Keratinocyte (primary cell): ENCODE measurements around the gene ELK3. TPM values are rescaled to one million over a fixed set of nuclear protein-coding genes. Genes with fewer than 3 reads are reported as not detected.

Source experiments
- DNase-seq: peaks from one replicate; pipeline ENCODE4 v3.0.0-alpha.2; 2011; ENCODE audit warnings: low read depth, missing footprints, low spot score
- FAIRE-seq: peaks from 2 replicates; lab custom pipeline; 2011; peaks lifted over from hg19 to GRCh38; lab: Jason Lieb, UNC
- H2AFZ ChIP-seq: 2 replicates; pipeline ENCODE4 v1.6.0; 2012; ENCODE audit warnings: low read length, control low read depth, inconsistent platforms; ENCODE audit not compliant: control insufficient read depth
- H3K27ac ChIP-seq: 2 replicates; pipeline ENCODE4 v1.5.1; 2011; ENCODE audit warnings: low read length; ENCODE audit not compliant: control insufficient read depth, insufficient read depth
- H3K27me3 ChIP-seq: 3 replicates; pipeline ENCODE4 v1.6.0; 2011; ENCODE audit warnings: low read length; ENCODE audit not compliant: control insufficient read depth, insufficient read depth; ENCODE audit errors: extremely low read depth
- H3K36me3 ChIP-seq, 2 experiments: 2 replicates in 1 of 2; 3 replicates in 1 of 2; pipeline ENCODE4 v1.5.1; 2011; ENCODE audit warnings: low read length in 2 of 2, mild to moderate bottlenecking in 1 of 2; ENCODE audit not compliant: control insufficient read depth in 2 of 2, insufficient read depth in 2 of 2; ENCODE audit errors: extremely low read depth in 1 of 2
- H3K4me1 ChIP-seq: 3 replicates; pipeline ENCODE4 v1.5.1; 2011; ENCODE audit warnings: low read length; ENCODE audit not compliant: control insufficient read depth, insufficient read depth; ENCODE audit errors: extremely low read depth
- H3K4me2 ChIP-seq: 3 replicates; pipeline ENCODE4 v1.6.0; 2011; ENCODE audit warnings: low read depth, low read length; ENCODE audit not compliant: control insufficient read depth, insufficient read depth; ENCODE audit errors: extremely low read depth
- H3K4me3 ChIP-seq, 3 experiments: fragments of 200-600 bp in 1 of 3; sonication (generic) in 1 of 3; 2 replicates in 2 of 3; 3 replicates in 1 of 3; pipeline ENCODE4 v1.5.1; 2011 to 2016; ENCODE audit warnings: low read length in 3 of 3, mild to moderate bottlenecking in 3 of 3, control low read depth in 2 of 3, inconsistent platforms in 1 of 3, low read depth in 1 of 3, mixed read lengths in 1 of 3, mixed run types in 1 of 3, moderate library complexity in 1 of 3; ENCODE audit not compliant: control insufficient read depth in 2 of 3, insufficient read depth in 2 of 3; ENCODE audit errors: extremely low read depth in 1 of 3
- H3K79me2 ChIP-seq: 2 replicates; pipeline ENCODE4 v1.6.0; 2012; ENCODE audit warnings: low read length; ENCODE audit not compliant: control insufficient read depth, insufficient read depth
- H3K9ac ChIP-seq: 3 replicates; pipeline ENCODE4 v1.6.0; 2011; ENCODE audit warnings: low read length; ENCODE audit not compliant: control insufficient read depth, insufficient read depth; ENCODE audit errors: extremely low read depth
- H3K9me1 ChIP-seq: 3 replicates; pipeline ENCODE4 v1.6.0; 2011; ENCODE audit warnings: low read length; ENCODE audit not compliant: control insufficient read depth, insufficient read depth; ENCODE audit errors: extremely low read depth
- H3K9me3 ChIP-seq: 2 replicates; pipeline ENCODE4 v1.5.1; 2012; ENCODE audit warnings: low read depth, low read length; ENCODE audit not compliant: control insufficient read depth
- H4K20me1 ChIP-seq: 3 replicates; pipeline ENCODE4 v1.6.0; 2011; ENCODE audit warnings: low read length; ENCODE audit not compliant: control insufficient read depth, insufficient read depth; ENCODE audit errors: extremely low read depth
- EZH2 ChIP-seq: IDR thresholded peaks from one replicate; pipeline ENCODE4 v1.6.1; 2012; ENCODE audit warnings: inconsistent platforms, mild to moderate bottlenecking, low read length, moderate library complexity
- dilution Hi-C: fragments of 300-500 bp; cut with MboI; formaldehyde crosslinking; loops from one replicate; pipeline ENCODE4 v1.7.0; 2020; ENCODE audit warnings: low sequenced_read_pairs; ENCODE audit not compliant: extremely low pct_ligation_motif_present
- polyA plus RNA-seq, 5 experiments: library from polyadenylated mRNA; depleted of rRNA in 3 of 5; stranded (reverse) in 3 of 5; stranded (forward) in 1 of 5; unstranded in 1 of 5; fragments of >200 nt; gene quantifications; 1 replicate in 1 of 5; 2 replicates in 3 of 5; 3 replicates in 1 of 5; pipeline versions ENCODE4 v1.2.1 to v1.2.3, GENCODE V29; 2011 to 2012; ENCODE audit warnings: missing spikeins in 2 of 5, low read depth in 1 of 5, low replicate concordance in 1 of 5
- TF ChIP-seq, protein P1 (sequence below), 3 experiments: IDR thresholded peaks in 1 of 3; conservative IDR thresholded peaks in 1 of 3; optimal IDR thresholded peaks in 1 of 3; 2 replicates in 2 of 3; 3 replicates in 1 of 3; pipeline versions ENCODE3 to v1.5.1; 2011; ENCODE audit warnings: low read length in 3 of 3, mild to moderate bottlenecking in 3 of 3, moderate library complexity in 2 of 3, control low read depth in 1 of 3, inconsistent platforms in 1 of 3; ENCODE audit not compliant: insufficient read depth in 2 of 3; ENCODE audit errors: extremely low read depth in 1 of 3

Gene ELK3
- polyA plus RNA-seq, 1 donor (not counting 4 experiments of a cell fraction or from before 2014, with no cell fraction given): 28.2 TPM

DNA sequence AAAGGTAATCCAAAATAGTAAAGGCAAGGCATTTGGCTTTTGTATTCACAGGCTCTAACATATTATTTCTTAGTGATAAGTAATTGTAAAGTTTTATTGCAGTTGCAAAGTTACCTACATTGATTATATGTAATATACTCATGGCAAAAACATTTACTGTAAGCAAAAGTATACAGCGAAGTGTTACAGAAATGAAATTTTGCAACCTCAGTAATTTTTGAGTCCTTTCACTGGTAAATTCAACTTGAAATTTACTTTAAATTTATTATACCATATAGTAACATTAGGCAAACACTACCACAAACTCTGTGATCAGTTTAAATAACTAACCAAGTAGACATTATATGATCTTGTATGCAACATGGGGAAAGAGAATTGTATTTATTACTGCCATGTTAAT lies 117.0 kb downstream of the ELK3 start:
- H3K9me1 ChIP-seq: no peaks in the 10 kb centered on the region
- H4K20me1 ChIP-seq: no peaks in the 10 kb centered on the region
- dilution Hi-C loops: no loop called here
- peaks cover 15% of the 10 kb centered on the region for H3K4me1 ChIP-seq
- peaks cover 60% of the 10 kb centered on the region for H3K79me2 ChIP-seq
- no peak for DNase-seq
- H3K9me3 ChIP-seq: no peaks in the 10 kb centered on the region
- H3K36me3 ChIP-seq: peaks cover 0 to 14% of the 10 kb centered on the region in 2 experiments
- no peak overlapping the region for H3K9ac ChIP-seq
- no peak overlapping the region for H3K4me2 ChIP-seq
- no peak overlapping the region for H3K4me3 ChIP-seq
- H2AFZ ChIP-seq: no peak overlapping the region
- no peak overlapping the region for H3K27ac ChIP-seq
- TF ChIP-seq EZH2: no peak
- TF ChIP-seq, protein P1, sequence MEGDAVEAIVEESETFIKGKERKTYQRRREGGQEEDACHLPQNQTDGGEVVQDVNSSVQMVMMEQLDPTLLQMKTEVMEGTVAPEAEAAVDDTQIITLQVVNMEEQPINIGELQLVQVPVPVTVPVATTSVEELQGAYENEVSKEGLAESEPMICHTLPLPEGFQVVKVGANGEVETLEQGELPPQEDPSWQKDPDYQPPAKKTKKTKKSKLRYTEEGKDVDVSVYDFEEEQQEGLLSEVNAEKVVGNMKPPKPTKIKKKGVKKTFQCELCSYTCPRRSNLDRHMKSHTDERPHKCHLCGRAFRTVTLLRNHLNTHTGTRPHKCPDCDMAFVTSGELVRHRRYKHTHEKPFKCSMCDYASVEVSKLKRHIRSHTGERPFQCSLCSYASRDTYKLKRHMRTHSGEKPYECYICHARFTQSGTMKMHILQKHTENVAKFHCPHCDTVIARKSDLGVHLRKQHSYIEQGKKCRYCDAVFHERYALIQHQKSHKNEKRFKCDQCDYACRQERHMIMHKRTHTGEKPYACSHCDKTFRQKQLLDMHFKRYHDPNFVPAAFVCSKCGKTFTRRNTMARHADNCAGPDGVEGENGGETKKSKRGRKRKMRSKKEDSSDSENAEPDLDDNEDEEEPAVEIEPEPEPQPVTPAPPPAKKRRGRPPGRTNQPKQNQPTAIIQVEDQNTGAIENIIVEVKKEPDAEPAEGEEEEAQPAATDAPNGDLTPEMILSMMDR (optimal IDR thresholded peaks at IDR 0.05 in 1 of 3, IDR thresholded peaks at IDR 0.05 in 1 of 3, conservative IDR thresholded peaks at IDR 0.05 in 1 of 3; ENCODE audit: extremely low read depth in 1 of 3, insufficient read depth in 2 of 3, low read length in 3 of 3): no peak
- no peak for FAIRE-seq
- H3K27me3 ChIP-seq: no peaks in the 10 kb centered on the region

DNA sequence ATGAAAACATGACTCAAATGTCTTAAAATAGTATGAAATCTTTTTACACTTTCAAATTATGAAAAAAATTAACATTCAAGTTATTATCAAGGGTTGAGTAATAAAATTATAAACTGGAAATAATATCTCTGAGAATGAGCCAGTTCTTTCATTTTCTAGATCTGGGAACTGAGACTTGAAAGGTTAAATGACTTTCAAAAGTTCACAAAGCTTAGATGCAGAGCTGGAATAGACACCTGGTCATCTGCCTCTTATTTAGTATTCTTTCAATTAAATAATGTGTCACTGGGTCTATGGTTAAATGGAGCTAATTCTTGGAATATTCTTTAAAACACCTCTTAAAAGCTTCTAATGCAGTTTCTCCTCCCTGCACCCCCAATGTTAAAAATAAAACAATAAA lies 119.4 kb downstream of the ELK3 start:
- Histone ChIP-seq H3K27ac (no peak overlapping the region), H3K4me1 (peaks cover 15% of the 10 kb centered on the region), H3K36me3 (peaks cover 0 to 8% of the 10 kb centered on the region in 2 experiments), H3K27me3 (no peaks in the 10 kb centered on the region), H2AFZ (no peak overlapping the region), H3K9me3 (no peaks in the 10 kb centered on the region), H3K79me2 (peaks cover 52% of the 10 kb centered on the region), H3K9me1 (no peaks in the 10 kb centered on the region), H4K20me1 (no peaks in the 10 kb centered on the region), H3K4me2 (no peak overlapping the region), H3K4me3 (no peak overlapping the region), H3K9ac (no peak overlapping the region)
- FAIRE-seq (no peak), DNase-seq (no peak)
- TF ChIP-seq, protein P1 (optimal IDR thresholded peaks at IDR 0.05 in 1 of 3, IDR thresholded peaks at IDR 0.05 in 1 of 3, conservative IDR thresholded peaks at IDR 0.05 in 1 of 3; ENCODE audit: extremely low read depth in 1 of 3, insufficient read depth in 2 of 3, low read length in 3 of 3): no peak
- TF ChIP-seq EZH2: no peak
- dilution Hi-C loops: no loop called here
